HG03060 (cell line): ENCODE data around the gene CDSN.

ENCODE experiments used
- ATAC-seq: cut with Tn5 transposase; IDR thresholded peaks from one replicate; pipeline ENCODE4 v1.9.1; 2021; ENCODE audit warnings: low read depth, moderate number of reproducible peaks; ENCODE audit not compliant: unreplicated experiment

CDSN gene

DNA sequence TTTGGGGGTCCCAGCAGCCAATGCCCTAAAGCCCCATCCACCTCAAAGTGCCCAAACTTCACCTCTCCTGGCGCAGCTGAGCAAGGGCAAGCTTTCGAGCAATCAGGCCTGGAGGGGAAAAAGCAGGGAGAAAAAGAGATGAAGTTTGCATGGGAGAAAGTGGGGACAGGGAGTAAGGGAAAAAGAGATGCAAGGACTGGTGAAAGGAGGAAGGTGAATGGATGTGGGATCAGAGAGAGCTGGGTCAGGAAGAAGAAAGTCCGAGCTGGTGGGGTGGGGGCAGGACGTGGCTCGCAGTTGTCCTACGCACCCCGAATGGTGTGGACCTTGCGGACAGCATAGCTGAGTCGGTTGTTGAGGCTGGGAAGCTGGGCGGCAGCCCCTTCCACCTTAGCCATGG is 25.1 kb upstream of the CDSN start:
- no peak for ATAC-seq

DNA sequence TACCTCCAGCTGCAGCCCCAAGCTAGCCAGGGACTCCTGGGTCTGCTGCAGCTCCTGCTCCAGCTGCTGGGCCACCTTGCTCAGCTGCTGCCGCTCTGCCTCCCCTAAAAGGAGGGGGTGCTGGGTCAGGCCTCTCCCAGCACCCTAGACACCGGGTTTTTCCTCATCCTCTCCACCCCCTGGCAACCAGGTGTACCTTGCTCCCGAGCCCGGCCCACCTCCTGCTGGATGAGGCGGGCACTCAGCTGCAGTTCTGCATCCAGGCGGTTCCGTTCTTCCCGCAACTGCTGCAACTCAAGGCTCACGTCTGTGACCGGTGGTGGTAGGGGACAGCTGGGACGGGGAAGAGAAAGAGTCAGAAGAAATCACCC is 24.7 kb upstream of the CDSN start:
- no peak for ATAC-seq

DNA sequence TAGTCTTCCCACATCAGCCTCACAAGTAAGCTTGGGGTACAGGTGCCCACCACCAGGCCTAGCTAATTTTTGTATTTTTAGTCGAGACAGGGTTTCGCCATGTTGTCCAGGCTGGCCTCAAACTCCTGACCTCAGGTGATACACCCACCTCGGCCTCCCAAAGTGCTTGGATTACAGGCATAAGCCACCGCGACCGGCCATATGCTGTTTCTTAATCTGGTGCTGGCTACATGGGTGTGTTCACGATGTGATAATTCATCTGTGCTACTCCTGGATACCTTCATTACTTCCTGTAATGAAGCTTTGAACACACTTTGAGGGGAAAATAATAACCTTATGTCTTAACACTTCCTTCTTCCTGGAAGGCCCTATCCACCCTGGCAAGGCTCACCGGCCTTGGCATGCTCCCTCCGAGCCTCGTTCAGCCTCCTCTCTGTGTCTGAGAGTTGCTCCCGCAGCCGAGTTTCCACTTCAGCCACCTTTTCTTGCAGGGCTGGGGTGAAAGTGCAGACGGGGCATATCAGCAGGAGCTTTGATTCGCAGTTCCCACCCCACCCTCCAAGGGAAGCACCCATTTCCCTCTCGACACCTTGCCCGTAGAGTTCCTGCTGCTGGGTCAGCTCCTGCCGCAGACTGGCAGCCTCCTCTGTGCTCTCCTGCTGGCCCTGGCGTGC is 24.2 kb upstream of the CDSN start:
- no peak for ATAC-seq

DNA sequence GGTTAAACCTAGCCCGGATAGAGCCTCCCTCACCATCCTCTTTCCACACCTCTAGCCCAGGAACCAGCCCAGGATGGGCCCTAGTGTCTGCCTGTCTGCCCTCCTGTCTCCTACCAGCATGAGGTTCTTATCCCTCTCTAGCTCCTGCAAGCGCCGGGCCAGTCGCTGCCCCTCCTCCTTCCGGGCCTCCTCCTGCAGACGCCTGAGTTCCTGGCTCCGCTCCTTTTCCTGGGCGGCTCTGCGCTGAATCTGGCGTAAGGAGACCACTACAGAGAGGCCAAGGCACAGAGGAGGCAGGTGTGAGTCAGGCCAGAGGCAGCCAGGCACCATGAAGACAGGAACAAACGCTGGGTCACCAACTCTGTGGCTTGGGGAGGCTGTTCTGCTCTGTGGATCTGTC is 22.9 kb upstream of the CDSN start:
- ATAC-seq: no peak

DNA sequence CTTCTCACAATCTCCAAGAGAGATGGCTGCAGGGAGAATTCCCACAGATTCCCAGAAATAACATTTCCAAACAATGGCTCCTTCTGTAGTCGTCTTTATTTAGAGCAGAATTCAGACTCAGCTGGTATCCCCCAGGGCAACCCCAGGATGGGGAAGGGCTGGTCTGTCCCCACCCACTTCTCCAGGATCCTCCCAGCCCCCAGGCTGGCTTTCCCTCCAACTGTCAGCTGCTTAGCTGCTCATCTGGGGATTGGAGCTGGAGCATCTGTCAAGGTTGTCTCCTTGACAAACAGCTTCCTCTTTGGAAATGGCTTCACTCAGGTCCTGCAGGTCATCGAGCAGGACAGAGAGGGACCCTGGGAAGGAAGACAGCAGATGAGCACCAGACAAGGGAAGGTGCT is 22.1 kb upstream of the CDSN start:
- ATAC-seq: no peak

DNA sequence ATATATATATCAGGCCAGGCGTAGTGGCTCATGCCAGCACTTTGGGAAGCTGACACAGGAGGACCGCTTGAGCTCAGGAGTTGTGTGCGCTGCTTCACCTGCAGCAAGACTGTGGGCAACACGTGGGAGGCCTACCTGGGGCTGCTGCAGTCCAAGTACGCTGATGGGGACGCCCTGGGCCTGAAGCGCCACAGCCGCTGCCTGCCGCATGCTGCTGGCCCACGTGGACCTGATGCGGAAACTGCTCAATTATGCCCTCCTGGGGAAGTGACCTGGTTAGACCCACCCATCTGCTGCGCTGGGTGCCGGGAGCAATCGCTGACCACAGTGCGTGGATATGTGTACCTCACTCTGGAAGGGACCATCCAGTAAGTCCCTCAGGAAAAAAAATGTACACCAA is 20.4 kb upstream of the CDSN start:
- ATAC-seq: no peak

DNA sequence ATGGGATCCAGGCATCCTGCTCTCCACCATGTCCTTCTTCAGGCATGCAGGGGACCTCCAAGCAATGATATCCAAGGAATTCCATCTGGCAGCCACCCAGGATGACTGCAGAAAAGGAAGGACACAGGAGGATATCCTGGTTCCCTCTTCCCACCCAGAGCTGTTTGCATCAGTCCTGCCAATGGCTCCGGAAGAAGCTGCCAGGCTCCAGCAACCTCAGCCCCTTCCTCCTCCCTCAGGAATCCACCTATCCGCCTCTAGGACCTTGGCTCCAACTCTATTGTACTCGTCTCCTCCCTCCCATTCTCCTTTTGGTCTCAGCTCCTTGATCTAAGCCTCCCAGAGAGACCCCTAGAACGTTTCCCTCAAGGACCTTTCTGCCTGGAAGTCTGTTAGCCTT is 19.4 kb upstream of the CDSN start:
- no peak for ATAC-seq

DNA sequence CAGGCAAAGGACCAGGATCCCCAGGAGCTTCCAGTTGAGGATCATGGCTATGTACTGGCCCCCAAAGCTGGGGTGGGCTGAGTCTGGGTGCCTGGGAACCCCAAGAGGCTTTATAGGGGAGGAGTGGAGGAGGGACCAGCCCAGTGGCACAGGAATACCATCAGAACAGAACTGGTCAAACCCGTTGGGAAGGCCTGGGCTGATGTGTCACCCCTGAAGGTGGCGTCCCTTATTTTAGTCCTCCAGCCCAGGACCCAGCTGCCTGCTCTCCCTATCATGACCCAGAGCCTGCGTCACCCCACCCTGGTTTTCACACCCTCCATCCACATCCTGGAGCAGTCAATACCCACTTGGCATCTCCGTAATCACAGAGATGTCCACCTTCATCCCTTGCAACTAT is 18.7 kb upstream of the CDSN start, which contains the start of gene PSORS1C2:
Gene PSORS1C2, minus strand, starts transcription at position 85 of the 400 bp plus-strand sequence. Its CDS starts 40 bp downstream, at position 45.
- no peak for ATAC-seq

DNA sequence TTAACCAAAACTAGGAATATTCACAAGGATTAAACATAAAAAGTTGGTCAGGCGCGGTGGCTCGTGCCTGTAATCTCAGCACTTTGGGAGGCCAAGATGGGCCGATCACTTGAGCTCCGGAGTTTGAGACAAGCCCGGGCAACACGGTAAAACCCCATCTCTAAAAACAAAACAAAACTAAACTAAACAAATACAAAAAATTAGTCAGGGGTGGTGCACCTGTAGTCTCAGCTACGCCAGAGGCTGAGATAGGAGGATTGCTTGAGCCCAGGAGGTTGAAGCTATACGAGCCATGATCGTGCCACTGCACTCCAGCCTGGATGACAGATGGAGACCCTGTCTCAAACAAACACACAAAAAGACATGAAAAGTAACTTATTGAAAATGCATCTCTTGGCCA is 15.5 kb upstream of the CDSN start:
- ATAC-seq: no peak

DNA sequence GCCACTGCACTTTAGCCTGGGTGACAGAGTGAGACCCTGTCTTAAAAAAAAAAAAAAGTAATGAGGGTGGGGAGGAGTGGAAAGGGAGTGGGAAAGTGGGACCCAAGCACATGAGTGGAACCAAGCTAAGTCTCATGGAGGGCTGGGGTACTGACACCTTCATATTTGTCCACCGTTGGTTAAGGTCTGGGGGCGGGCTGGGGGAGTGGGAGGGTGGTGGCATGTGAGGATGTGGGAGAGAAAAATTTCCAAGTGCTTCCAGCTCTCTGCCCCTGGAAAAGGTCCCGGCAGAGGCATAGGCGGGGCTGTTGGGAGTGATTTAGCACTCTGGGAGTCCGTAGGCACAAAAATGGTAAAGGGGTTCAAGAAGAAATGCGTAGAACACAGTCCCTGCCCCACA is 12.6 kb upstream of the CDSN start:
- ATAC-seq: no peak

DNA sequence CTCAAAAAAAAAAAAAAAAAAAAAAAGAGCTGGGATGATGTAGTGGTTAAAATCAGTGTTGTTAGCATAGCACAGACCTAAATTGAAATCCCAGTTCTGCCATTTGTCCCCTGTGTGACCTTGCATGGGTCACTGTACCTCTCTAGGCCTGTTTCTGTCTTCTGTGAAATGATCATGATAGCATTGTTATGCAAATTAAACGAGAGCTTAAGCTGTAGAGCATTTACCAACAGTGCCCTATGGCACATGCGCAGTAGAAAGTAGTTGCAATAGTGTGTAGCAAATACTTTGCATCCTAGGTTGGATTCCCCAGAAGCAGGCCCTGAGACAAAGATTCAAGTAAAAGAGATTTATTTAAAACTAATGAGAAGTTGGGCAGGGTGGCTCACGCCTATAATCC is 11.3 kb upstream of the CDSN start:
- ATAC-seq: no peak

DNA sequence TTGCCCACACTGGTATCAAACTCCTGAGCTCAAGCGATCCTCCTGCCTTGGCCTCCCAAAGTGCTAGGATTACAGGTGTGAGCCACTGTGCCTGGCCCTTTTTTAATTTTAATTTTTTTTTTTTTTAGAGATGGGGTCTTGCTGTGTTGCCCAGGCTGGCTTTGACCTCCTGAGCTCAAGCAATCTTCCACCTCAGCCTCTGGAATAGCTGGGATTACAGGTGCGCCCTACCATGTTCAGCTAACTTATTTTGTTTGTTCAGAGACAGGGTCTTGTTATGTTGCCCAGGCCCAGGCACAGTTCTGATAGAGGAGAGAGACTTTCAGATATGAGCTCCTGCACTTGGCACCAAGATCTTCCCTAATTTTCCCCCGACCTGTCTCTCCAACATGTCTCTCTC is 10.5 kb upstream of the CDSN start:
- no peak for ATAC-seq

DNA sequence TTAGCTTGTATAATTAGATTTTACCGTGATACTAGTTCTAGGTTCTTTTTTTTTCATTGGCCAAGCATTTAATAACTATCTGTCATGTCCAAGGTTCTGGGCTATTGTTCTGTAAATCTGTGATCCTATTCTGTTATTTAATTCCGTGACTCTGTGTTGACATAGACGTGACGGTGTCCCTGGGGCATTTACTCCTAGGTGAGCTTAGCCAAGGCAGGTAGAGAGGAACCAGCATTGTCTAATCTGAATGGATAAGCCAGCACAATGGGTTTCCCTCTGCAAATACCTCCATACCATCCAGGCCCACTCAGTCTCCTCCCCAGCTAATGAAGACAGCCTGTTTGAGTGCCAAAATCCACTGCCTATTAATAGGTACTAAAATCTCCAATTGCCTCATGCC is 8.9 kb upstream of the CDSN start:
- ATAC-seq: no peak

DNA sequence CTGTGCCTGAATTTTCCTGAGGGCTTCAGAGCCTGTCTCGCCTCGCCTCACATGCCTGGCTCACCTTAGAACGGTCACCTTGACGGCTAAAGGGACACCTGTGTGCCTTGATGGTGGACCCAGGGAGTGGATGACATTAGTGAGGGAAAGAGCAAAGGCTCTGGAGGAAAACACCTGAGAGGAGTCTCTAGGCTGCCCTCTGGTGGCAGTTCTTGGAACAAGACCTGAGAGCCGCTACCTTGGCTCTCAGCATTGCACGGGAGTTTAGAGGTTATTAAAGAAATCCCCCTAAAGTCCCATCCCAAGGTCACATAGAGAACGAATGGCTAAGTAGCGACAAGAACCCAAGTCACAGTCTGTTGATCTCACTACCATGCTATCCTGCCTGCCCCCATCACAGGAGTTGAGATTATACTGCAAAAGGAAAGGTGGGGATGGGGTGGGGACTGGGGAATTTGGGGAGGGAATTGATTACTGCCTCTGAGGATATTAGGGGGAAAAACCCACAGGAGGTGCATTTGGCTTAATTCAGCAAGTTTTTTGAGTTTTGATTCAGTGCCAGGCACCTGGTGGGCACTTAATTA is 7.9 kb upstream of the CDSN start:
- ATAC-seq: no peak

DNA sequence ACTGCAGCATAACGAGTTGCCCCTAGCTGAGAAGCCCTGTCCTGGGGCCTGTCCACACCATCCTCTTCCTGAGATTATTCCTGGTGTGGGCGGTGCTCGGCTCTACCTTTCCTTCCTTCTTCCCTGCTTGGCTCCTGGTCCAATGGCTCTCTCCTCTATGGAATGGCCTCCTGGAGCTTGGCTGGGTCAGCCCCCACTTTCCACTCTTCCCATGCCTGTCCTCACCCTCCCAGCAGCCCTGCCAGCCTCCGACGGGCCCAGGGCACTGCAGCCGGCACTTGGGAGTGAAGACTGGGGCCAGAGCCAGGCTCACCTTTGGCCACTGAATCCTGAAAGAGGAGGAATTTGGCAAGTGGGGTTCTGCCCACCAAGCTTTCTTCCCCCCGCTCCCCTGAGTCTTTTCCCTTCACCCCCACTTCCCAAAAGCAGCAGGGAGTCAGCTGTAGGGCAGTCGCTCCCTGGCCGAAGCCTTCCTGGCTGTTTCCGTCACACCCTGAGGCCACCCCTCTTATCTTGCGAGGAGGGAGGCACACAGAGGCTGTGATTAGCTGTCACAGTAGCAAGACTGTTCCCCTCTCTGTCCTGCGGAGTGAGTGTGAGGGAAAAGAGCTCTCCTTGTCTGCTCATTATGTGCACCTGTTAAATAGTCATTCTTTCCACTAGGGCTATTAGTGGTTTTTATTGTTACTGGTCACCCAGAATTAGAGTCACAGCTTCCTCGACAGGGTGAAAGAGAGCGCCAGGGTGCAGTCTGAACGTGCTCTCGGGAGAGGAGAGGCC is 6.3 kb upstream of the CDSN start:
- no peak for ATAC-seq

DNA sequence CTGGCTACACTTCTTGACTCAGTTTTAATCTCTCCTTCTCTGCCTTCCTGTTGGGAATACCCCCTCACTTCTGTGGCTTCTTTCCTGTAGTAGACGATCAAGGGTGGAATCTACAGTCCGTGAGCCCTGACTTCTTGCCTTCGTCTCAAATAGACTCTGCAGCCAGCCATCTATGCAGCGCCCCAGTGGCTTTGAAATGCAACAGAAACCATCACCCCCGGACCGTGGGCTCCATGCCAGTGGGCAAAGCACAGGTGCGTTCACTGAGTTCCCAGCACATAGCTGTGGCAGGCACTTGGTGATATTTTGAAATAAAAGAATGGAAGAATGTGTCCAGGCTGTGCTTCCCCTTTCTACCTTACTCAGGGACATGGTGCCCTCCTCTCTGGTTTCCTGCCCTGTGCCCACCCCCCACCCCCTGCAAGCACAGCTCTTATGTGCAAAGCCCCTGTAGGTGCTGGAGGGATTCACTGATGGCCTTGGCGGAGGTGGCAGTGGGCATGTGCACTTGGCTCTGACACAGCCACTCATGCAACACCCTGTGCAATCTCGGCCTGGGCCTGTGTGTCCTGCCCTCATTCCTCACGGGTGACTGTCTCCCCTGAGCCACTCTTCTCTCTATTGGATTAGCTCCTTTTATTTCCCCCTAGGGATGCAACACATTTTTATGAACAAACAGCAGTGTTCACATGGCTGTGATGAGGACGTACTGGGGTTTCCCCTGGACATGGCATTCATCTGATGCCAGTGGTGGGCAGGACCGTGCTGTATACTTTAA is 5.5 kb upstream of the CDSN start:
- ATAC-seq: no peak

DNA sequence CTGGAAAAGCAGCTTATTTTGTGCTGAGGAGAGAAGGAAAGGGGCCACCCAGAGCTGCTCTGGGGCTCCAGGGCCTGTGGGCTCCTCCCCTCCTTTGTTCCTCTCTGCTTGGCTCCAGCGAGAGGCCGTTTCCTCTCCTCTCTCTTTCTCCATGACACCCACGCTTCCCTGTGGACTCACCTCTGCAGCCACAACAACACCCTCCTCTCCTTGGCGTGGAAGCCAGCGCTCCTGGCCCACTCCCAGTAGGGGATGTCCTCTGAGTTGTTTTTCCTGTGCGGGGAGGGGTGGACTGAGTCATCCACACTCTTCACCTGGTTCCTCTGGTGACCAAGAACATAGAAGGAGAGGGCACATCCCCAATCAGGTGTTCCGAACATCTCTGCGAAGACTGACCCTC is 4.9 kb upstream of the CDSN start:
- no peak for ATAC-seq

DNA sequence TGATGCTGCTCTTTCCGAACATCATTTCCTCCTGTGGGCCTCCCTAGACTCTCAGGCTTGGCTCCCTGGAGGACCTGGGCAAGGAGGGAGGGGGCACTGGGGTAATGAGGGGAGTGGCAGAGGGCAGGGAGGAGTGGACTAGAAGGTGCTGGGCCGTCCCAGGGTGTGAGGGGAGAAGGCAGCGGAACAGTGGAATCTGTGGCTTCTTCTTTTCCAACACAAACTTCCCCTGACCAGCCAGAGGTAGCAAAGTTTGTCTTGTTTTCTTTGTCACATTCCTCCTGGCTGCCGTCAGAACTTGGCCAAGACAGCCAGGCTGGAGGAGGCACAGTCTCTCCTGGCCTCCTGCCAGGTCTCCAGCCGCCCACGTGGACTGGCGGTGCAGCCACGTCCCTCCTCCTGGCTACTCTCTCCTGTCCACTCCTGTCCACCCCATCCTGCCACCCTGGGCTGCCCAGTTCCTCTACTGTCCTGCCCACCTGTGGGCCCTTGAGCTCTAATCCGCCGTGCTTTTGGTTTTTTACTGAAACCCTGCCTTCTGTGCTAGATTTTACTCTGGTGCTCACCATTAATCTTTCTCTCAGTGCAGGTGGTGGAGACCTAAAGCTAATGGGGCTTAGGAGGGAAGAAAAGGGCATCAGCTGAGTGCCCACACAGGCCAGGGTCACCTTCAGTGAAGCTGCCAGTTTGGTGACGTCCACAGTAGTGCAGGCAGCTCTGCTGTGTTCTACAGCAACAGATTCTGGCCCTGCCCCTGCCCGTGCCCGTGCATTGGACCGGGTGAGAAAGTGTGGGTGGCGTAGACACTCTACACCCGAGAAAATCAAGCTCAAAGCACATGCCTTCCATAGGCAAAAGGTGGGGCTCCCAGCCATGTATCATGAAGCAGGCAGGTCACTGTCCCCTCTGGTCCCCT is 2.8 kb upstream of the CDSN start:
- no peak for ATAC-seq

DNA sequence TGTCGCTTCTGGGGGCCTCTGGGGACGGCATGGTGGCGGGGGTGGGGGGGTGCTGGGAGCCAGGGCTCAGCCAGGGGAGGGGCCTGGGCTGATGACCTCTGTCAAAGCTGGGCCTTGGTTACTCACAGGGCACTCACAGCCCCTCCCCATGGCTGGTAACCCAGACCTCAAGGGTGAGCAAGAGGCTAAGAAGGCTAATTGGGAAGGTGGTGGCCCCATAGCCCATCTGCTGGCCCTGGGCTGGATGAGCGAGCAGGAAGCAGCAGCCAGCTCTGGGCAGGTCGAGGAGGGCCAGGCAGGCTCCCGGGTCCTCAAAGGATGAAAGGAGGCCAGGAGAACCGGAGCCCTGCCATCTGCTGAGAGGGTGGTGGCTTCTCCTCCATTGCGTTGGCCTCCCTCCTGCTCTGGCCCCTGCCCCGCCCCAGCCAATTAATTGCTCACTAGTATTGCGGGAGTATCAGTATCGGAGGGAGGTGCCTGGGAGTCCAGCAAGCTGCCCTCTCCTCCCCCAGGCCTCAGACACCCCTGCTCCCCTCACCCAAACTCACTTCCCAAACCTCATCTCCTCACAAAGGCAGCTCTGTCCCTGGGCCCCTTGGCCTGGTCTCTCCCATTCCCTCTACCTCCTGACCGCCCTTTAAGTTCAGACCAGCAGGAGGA is 1.0 kb upstream of the CDSN start:
- ATAC-seq: no peak

DNA sequence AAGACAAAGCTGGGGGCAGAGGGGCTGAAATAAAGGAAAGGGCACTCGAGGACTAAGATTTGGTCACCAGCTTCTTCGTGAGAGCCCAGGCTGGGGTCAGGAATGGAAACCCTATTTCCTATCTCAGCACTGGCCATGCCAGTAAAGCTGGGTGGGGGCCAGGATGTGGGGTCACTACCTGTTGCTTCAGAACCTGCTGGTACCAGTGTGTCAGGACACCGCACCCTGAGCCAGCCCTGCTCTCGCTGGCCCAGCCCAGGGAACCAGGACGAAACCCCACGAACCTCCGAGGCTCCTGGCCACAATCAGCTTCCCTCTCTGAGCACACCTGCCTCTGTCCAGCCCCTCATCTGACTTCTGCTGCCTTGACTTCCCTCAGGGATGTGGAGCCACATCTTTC is 2.1 kb downstream of the CDSN start:
- no peak for ATAC-seq
